ENCODE measurements around the gene UBTD1.

DNA sequence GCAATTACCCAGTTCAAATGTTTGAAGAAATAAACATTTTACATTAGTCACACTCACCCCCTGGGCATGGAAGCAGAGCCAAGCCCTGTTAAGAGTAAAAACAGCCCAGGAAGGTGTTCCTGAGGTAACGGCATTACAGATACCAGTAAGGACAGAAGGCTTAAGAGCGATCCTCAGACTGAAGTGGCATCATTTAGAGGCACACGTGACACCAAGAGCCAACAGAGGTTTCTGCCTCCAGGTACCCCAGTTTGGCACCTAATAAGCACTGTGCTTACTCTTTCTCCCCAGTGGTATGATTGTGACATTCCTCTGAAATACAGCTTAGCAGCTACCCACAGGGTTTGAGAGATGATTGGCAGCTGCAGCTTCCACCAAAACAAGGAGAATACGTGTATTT, 17.7 kb upstream of the UBTD1 start:
- TF ChIP-seq, protein P1, sequence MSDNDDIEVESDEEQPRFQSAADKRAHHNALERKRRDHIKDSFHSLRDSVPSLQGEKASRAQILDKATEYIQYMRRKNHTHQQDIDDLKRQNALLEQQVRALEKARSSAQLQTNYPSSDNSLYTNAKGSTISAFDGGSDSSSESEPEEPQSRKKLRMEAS (IDR thresholded peaks at IDR 0.05) = no peak
- TF ChIP-seq NFIC (IDR thresholded peaks at IDR 0.05) (no peak), EP300 (IDR thresholded peaks at IDR 0.05; ENCODE audit: borderline replicate concordance) (no peak), TAF1 (IDR thresholded peaks at IDR 0.05; ENCODE audit: low read depth) (no peak), YY1 (IDR thresholded peaks at IDR 0.05; ENCODE audit: low read depth) (no peak), FOXM1 (IDR thresholded peaks at IDR 0.05; ENCODE audit: borderline replicate concordance, low read depth) (no peak), CEBPB (IDR thresholded peaks at IDR 0.05) (no peak), TCF12 (IDR thresholded peaks at IDR 0.05; ENCODE audit: low read depth) (no peak)
- TF ChIP-seq, protein P2, sequence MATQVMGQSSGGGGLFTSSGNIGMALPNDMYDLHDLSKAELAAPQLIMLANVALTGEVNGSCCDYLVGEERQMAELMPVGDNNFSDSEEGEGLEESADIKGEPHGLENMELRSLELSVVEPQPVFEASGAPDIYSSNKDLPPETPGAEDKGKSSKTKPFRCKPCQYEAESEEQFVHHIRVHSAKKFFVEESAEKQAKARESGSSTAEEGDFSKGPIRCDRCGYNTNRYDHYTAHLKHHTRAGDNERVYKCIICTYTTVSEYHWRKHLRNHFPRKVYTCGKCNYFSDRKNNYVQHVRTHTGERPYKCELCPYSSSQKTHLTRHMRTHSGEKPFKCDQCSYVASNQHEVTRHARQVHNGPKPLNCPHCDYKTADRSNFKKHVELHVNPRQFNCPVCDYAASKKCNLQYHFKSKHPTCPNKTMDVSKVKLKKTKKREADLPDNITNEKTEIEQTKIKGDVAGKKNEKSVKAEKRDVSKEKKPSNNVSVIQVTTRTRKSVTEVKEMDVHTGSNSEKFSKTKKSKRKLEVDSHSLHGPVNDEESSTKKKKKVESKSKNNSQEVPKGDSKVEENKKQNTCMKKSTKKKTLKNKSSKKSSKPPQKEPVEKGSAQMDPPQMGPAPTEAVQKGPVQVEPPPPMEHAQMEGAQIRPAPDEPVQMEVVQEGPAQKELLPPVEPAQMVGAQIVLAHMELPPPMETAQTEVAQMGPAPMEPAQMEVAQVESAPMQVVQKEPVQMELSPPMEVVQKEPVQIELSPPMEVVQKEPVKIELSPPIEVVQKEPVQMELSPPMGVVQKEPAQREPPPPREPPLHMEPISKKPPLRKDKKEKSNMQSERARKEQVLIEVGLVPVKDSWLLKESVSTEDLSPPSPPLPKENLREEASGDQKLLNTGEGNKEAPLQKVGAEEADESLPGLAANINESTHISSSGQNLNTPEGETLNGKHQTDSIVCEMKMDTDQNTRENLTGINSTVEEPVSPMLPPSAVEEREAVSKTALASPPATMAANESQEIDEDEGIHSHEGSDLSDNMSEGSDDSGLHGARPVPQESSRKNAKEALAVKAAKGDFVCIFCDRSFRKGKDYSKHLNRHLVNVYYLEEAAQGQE (IDR thresholded peaks at IDR 0.05; ENCODE audit: low read depth) = no peak
